ENCODE results near the gene SLC35F1. TPM values are rescaled to one million over a fixed set of nuclear protein-coding genes. Genes with fewer than 3 reads are reported as not detected.

The SLC35F1 gene
- total RNA-seq, 5 donors from 2014 or later (not counting 1 experiment from before 2014, with no cell fraction given) = not detected

DNA sequence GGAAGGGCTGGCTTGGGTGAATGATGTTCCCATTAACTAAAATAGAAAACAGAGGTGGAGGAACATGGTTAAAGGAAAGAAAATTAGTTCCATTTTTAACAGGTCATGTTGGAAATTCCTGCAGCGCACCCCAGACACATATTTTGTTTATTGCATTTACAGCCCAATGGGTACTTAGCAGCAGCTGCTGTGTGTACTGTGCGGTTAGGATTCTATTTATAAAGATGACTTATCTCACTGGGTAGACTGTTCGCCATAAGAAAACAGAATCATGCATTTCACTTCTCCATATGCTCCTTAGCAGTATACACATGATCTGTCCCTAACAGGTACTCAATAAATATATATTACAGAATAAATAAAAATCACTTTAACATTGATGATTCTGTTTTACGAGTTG is 135.8 kb downstream of the SLC35F1 start:
- peaks cover 5 to 16% of the 10 kb centered on the region in 2 donors for H3K27me3 Mint-ChIP-seq
- POLR2A ChIA-PET = no interaction called here
- no peak for ATAC-seq (replicated peaks in 1 of 4)
- Histone ChIP-seq H3K4me3 (ENCODE audit: control insufficient read depth in 1 of 2, extremely low read depth in 1 of 2, low read length in 1 of 2) (no peak overlapping the region), H3K27me3 (replicated peaks in 1 of 2; ENCODE audit: control insufficient read depth in 2 of 2, extremely low read depth in 1 of 2, insufficient read depth in 2 of 2, low read length in 1 of 2) (no peaks in the 10 kb centered on the region), H3K27ac (ENCODE audit: low read length) (no peak overlapping the region), H3K36me3 (ENCODE audit: control insufficient read depth in 2 of 2, extremely low read depth in 1 of 2, insufficient read depth in 1 of 2, low read length in 1 of 2) (no peaks in the 10 kb centered on the region), H3K4me1 (ENCODE audit: control insufficient read depth in 1 of 2, extremely low read depth in 1 of 2, insufficient read depth in 2 of 2, low read length in 2 of 2) (no peaks in the 10 kb centered on the region), H3K9me3 (no peaks in the 10 kb centered on the region)
- WGBS (ENCODE audit: insufficient coverage) = no CpG with 5 or more reads among the region's 4 CpGs
- H3K9me3 Mint-ChIP-seq = peaks cover 0 to 8% (median 0%) of the 10 kb centered on the region in 3 donors
- DNase-seq = no peak
- CTCF ChIA-PET = interaction anchor here in 1 of 2 donors (0.9 kb wide), 1 partner anchor 733 kb away, joined by 3 read pairs; no protein-coding TSS in a partner anchor
- H3K27ac Mint-ChIP-seq = no peak overlapping the region
- H3K4me3 Mint-ChIP-seq = no peak overlapping the region
- no peaks in the 10 kb centered on the region for H3K4me1 Mint-ChIP-seq
- no peaks in the 10 kb centered on the region for H3K36me3 Mint-ChIP-seq

DNA sequence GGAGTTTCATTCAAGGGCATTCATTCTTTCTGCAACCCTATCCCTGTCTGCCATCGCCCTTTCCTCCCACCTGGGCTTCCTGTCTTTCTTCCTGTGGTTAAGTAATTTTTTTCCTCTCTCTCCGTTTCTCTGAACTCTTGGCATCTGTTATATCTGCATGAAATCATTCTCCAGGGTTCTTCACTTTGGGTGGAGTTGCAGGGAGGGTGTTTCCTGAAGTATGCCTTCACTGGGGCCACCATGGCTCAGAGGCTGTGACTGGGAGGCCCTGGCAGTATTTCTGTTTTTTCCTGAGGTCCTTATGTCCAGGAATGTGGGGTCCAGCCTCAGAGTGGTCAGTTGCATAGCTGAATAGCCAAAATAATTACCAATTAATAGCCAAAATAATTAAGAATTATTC is 137.2 kb downstream of the SLC35F1 start:
- CTCF ChIA-PET = no interaction called here

DNA sequence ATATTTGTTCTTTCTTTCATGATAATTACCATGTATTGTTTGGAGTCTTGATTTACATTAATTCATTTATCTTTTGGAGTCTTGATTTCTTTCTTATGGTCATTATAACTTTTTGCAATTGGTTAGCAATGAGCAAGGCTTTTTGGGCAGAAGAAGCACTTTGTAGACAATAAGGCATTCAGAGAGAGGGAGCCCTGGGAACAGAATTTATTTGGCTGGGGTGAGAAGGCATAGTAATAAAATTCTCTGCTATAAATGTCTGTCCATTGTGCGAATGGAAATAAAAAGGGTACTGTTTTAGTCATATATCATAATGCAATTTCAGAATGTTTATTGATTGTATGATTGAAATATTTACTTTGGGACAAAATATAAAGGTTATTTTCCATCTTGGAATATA is 147.0 kb downstream of the SLC35F1 start:
- H3K9me3 Mint-ChIP-seq = no peaks in the 10 kb centered on the region
- ChIA-PET POLR2A (no interaction called here), CTCF (no interaction called here)
- H3K27ac ChIP-seq (ENCODE audit: low read length) = no peak overlapping the region
- H3K27me3 ChIP-seq (replicated peaks in 1 of 2; ENCODE audit: control insufficient read depth in 2 of 2, extremely low read depth in 1 of 2, insufficient read depth in 2 of 2, low read length in 1 of 2) = no peaks in the 10 kb centered on the region
- no peak for ATAC-seq (replicated peaks in 1 of 4)
- H3K4me1 ChIP-seq (ENCODE audit: control insufficient read depth in 1 of 2, extremely low read depth in 1 of 2, insufficient read depth in 2 of 2, low read length in 2 of 2) = no peaks in the 10 kb centered on the region
- no peaks in the 10 kb centered on the region for H3K36me3 Mint-ChIP-seq
- H3K4me3 ChIP-seq (ENCODE audit: control insufficient read depth in 1 of 2, extremely low read depth in 1 of 2, low read length in 1 of 2) = no peak overlapping the region
- no peaks in the 10 kb centered on the region for H3K36me3 ChIP-seq (ENCODE audit: control insufficient read depth in 2 of 2, extremely low read depth in 1 of 2, insufficient read depth in 1 of 2, low read length in 1 of 2)
- no peak for DNase-seq
- H3K4me3 Mint-ChIP-seq = no peak overlapping the region
- no peak overlapping the region for H3K27ac Mint-ChIP-seq
- H3K27me3 Mint-ChIP-seq = peaks cover 3 to 5% of the 10 kb centered on the region in 2 donors
- H3K9me3 ChIP-seq = no peaks in the 10 kb centered on the region
- no peaks in the 10 kb centered on the region for H3K4me1 Mint-ChIP-seq
- WGBS (ENCODE audit: insufficient coverage) = no CpG with 5 or more reads among the region's 1 CpG

More for the DNA sequence above, 137.2 kb downstream of the SLC35F1 start:
- H3K27me3 Mint-ChIP-seq = peaks cover 7 to 16% of the 10 kb centered on the region in 2 donors
- H3K36me3 ChIP-seq (ENCODE audit: control insufficient read depth in 2 of 2, extremely low read depth in 1 of 2, insufficient read depth in 1 of 2, low read length in 1 of 2) = no peaks in the 10 kb centered on the region
- peaks cover 0 to 8% (median 0%) of the 10 kb centered on the region in 3 donors for H3K9me3 Mint-ChIP-seq
- ATAC-seq (replicated peaks in 1 of 4) (no peak), DNase-seq (no peak)
- no CpG with 5 or more reads among the region's 2 CpGs for WGBS (ENCODE audit: insufficient coverage)
- H3K4me1 Mint-ChIP-seq = no peaks in the 10 kb centered on the region
- H3K27ac Mint-ChIP-seq = no peak overlapping the region
- POLR2A ChIA-PET = no interaction called here
- H3K27me3 ChIP-seq (replicated peaks in 1 of 2; ENCODE audit: control insufficient read depth in 2 of 2, extremely low read depth in 1 of 2, insufficient read depth in 2 of 2, low read length in 1 of 2) = no peaks in the 10 kb centered on the region
- H3K4me1 ChIP-seq (ENCODE audit: control insufficient read depth in 1 of 2, extremely low read depth in 1 of 2, insufficient read depth in 2 of 2, low read length in 2 of 2) = no peaks in the 10 kb centered on the region
- H3K4me3 Mint-ChIP-seq = no peak overlapping the region
- no peaks in the 10 kb centered on the region for H3K9me3 ChIP-seq
- no peak overlapping the region for H3K4me3 ChIP-seq (ENCODE audit: control insufficient read depth in 1 of 2, extremely low read depth in 1 of 2, low read length in 1 of 2)
- H3K36me3 Mint-ChIP-seq = no peaks in the 10 kb centered on the region
- H3K27ac ChIP-seq (ENCODE audit: low read length) = no peak overlapping the region

DNA sequence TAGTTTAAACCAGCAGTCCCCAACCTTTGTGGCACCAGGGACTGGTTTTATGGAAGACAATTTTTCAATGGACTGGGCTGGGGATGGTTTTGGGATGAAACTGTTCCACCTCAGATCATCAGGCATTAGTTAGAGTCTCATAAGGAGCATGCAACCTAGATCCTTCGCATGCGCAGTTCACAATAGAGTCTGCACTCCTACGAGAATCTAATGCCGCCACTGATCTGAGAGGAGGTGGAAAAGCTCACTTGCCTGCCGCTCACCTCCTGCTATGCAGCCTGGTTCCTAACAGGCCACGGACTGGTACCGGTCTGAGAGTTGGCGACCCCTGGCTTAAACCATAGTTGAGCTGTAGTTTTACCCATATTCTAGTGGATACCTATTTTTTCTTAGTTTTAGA is 154.6 kb downstream of the SLC35F1 start:
- H3K4me1 Mint-ChIP-seq = no peaks in the 10 kb centered on the region
- ATAC-seq (replicated peaks in 1 of 4) = no peak
- Histone ChIP-seq H3K27ac (ENCODE audit: low read length) (no peak overlapping the region), H3K27me3 (replicated peaks in 1 of 2; ENCODE audit: control insufficient read depth in 2 of 2, extremely low read depth in 1 of 2, insufficient read depth in 2 of 2, low read length in 1 of 2) (no peaks in the 10 kb centered on the region), H3K4me3 (ENCODE audit: control insufficient read depth in 1 of 2, extremely low read depth in 1 of 2, low read length in 1 of 2) (no peak overlapping the region), H3K36me3 (ENCODE audit: control insufficient read depth in 2 of 2, extremely low read depth in 1 of 2, insufficient read depth in 1 of 2, low read length in 1 of 2) (no peaks in the 10 kb centered on the region), H3K4me1 (ENCODE audit: control insufficient read depth in 1 of 2, extremely low read depth in 1 of 2, insufficient read depth in 2 of 2, low read length in 2 of 2) (no peaks in the 10 kb centered on the region), H3K9me3 (no peaks in the 10 kb centered on the region)
- peaks cover 5 to 8% of the 10 kb centered on the region in 2 donors for H3K27me3 Mint-ChIP-seq
- POLR2A ChIA-PET = interaction anchor here in 1 of 2 donors (0.6 kb wide), 1 partner anchor 375 kb away, joined by 4 read pairs; no protein-coding TSS in a partner anchor
- no peaks in the 10 kb centered on the region for H3K9me3 Mint-ChIP-seq
- CTCF ChIA-PET = no interaction called here
- H3K4me3 Mint-ChIP-seq = no peak overlapping the region
- no peaks in the 10 kb centered on the region for H3K36me3 Mint-ChIP-seq
- H3K27ac Mint-ChIP-seq = no peak overlapping the region
- DNase-seq = no peak
- 91% methylated on average over 6 of the region's 8 CpGs for WGBS (ENCODE audit: insufficient coverage)

DNA sequence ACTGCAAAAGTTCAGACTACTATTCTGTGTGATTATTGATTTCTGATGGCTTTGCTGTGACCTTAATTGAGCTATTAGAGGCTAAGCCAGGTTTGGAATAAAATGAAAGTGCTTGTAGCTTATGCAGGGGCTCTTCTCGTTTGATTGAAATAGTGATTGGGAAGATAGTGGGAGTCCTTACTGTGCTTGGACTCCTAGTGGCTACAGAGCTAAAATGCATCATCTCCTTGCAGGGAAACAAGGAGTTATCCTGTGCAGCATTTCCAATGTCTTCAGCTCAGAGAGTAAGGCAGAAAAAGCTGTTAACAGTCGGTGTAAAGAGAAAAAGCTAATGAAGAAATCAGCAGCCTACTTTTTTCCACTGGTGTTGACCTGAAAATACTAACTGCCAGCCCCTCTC is 173.5 kb downstream of the SLC35F1 start:
- peaks cover 4% of the 10 kb centered on the region in 2 donors for H3K27me3 Mint-ChIP-seq
- Histone ChIP-seq H3K27me3 (replicated peaks in 1 of 2; ENCODE audit: control insufficient read depth in 2 of 2, extremely low read depth in 1 of 2, insufficient read depth in 2 of 2, low read length in 1 of 2) (no peaks in the 10 kb centered on the region), H3K4me1 (ENCODE audit: control insufficient read depth in 1 of 2, extremely low read depth in 1 of 2, insufficient read depth in 2 of 2, low read length in 2 of 2) (no peaks in the 10 kb centered on the region), H3K27ac (ENCODE audit: low read length) (no peak overlapping the region), H3K9me3 (no peaks in the 10 kb centered on the region), H3K36me3 (ENCODE audit: control insufficient read depth in 2 of 2, extremely low read depth in 1 of 2, insufficient read depth in 1 of 2, low read length in 1 of 2) (no peaks in the 10 kb centered on the region), H3K4me3 (ENCODE audit: control insufficient read depth in 1 of 2, extremely low read depth in 1 of 2, low read length in 1 of 2) (no peak overlapping the region)
- DNase-seq (no peak), ATAC-seq (replicated peaks in 1 of 4) (no peak)
- peaks cover 0 to 3% (median 0%) of the 10 kb centered on the region in 3 donors for H3K9me3 Mint-ChIP-seq
- WGBS (ENCODE audit: insufficient coverage) = 57% methylated on average over 1 of the region's 2 CpGs
- CTCF ChIA-PET = interaction anchor here in 1 of 2 donors (0.6 kb wide), 1 partner anchor 109 kb away, joined by 4 read pairs; no protein-coding TSS in a partner anchor
- no peaks in the 10 kb centered on the region for H3K4me1 Mint-ChIP-seq
- H3K4me3 Mint-ChIP-seq = no peak overlapping the region
- POLR2A ChIA-PET = no interaction called here
- H3K36me3 Mint-ChIP-seq = no peaks in the 10 kb centered on the region
- H3K27ac Mint-ChIP-seq = no peak overlapping the region

DNA sequence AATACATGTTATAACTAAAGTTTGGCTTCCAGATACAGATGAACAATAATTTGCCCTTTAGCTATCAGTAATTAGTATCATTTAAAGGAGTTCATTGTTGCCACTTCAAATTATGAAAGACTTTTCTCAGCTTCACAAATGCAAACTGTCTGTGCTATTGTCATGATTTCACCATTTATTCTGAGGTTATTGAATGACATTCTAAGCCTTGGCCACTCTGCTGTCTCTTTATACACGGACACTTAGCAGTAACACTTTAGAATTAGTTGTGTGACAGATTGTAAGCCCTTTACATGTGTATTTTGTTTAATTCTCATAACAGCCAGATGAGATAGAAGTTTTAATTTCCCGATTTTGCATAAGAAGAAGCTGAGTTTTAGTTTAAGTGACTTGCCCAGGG is 176.6 kb downstream of the SLC35F1 start:
- Mint-ChIP-seq H3K9me3 (no peaks in the 10 kb centered on the region), H3K27ac (no peak overlapping the region), H3K27me3 (peaks cover 7 to 11% of the 10 kb centered on the region in 2 donors), H3K4me3 (no peak overlapping the region), H3K36me3 (no peaks in the 10 kb centered on the region), H3K4me1 (no peaks in the 10 kb centered on the region)
- CTCF ChIA-PET = no interaction called here
- WGBS (ENCODE audit: insufficient coverage) = no CpG with 5 or more reads among the region's 2 CpGs
- POLR2A ChIA-PET = no interaction called here
- ATAC-seq (replicated peaks in 1 of 4) = no peak
- Histone ChIP-seq H3K4me1 (ENCODE audit: control insufficient read depth in 1 of 2, extremely low read depth in 1 of 2, insufficient read depth in 2 of 2, low read length in 2 of 2) (no peaks in the 10 kb centered on the region), H3K27me3 (replicated peaks in 1 of 2; ENCODE audit: control insufficient read depth in 2 of 2, extremely low read depth in 1 of 2, insufficient read depth in 2 of 2, low read length in 1 of 2) (no peaks in the 10 kb centered on the region), H3K27ac (ENCODE audit: low read length) (no peak overlapping the region), H3K36me3 (ENCODE audit: control insufficient read depth in 2 of 2, extremely low read depth in 1 of 2, insufficient read depth in 1 of 2, low read length in 1 of 2) (no peaks in the 10 kb centered on the region), H3K4me3 (ENCODE audit: control insufficient read depth in 1 of 2, extremely low read depth in 1 of 2, low read length in 1 of 2) (no peak overlapping the region), H3K9me3 (no peaks in the 10 kb centered on the region)
- DNase-seq = no peak

DNA sequence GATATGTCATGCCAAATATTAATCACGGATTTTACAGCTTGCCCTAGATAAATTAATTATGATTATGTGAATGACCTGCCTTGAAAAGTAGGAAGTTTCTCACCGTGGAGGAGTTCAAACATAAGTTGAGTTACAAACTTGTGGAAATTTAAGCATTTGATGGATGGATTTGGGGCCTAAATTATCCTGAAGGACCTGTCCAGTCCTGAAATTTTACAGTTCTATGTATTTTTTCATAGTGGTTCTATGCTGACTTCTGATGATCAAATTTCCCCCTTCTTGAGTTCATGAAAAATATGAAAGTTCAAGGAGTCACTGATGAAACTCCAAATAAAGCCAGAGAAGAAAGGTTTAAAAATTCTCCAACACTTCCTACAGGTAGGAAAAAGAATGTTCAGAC is 178.6 kb downstream of the SLC35F1 start:
- no peaks in the 10 kb centered on the region for H3K4me1 ChIP-seq (ENCODE audit: control insufficient read depth in 1 of 2, extremely low read depth in 1 of 2, insufficient read depth in 2 of 2, low read length in 2 of 2)
- no peak overlapping the region for H3K27ac ChIP-seq (ENCODE audit: low read length)
- Mint-ChIP-seq H3K27ac (no peak overlapping the region), H3K27me3 (peaks cover 7 to 8% of the 10 kb centered on the region in 2 donors), H3K4me3 (no peak overlapping the region), H3K9me3 (peaks cover 0 to 4% (median under 1%) of the 10 kb centered on the region in 3 donors), H3K4me1 (no peaks in the 10 kb centered on the region), H3K36me3 (no peaks in the 10 kb centered on the region)
- POLR2A ChIA-PET = no interaction called here
- no CpG with 5 or more reads among the region's 2 CpGs for WGBS (ENCODE audit: insufficient coverage)
- H3K4me3 ChIP-seq (ENCODE audit: control insufficient read depth in 1 of 2, extremely low read depth in 1 of 2, low read length in 1 of 2) = no peak overlapping the region
- H3K9me3 ChIP-seq = no peaks in the 10 kb centered on the region
- no peaks in the 10 kb centered on the region for H3K27me3 ChIP-seq (replicated peaks in 1 of 2; ENCODE audit: control insufficient read depth in 2 of 2, extremely low read depth in 1 of 2, insufficient read depth in 2 of 2, low read length in 1 of 2)
- DNase-seq (no peak), ATAC-seq (replicated peaks in 1 of 4) (no peak)
- CTCF ChIA-PET = no interaction called here
- H3K36me3 ChIP-seq (ENCODE audit: control insufficient read depth in 2 of 2, extremely low read depth in 1 of 2, insufficient read depth in 1 of 2, low read length in 1 of 2) = no peaks in the 10 kb centered on the region
